Stimulated activated CD4-positive, alpha-beta T cell treated with anti-CD3 and anti-CD28 coated beads, Interleukin-2, amount 100 ng/mL, for 4 hours (primary cell): ENCODE results near the gene TAF4.
A peak's percentile ranks its signal among the peaks of the same experiment; 100 is the strongest.

Experiments
- DNase-seq: peaks from one replicate; pipeline ENCODE4 v3.0.0-alpha.2; 2020; ENCODE audit warnings: low read depth

The TAF4 gene

GRCh38 chr20:62021793-62022385 is 43.8 kb downstream of the TAF4 start:
- DNase-seq: no peak

DNA sequence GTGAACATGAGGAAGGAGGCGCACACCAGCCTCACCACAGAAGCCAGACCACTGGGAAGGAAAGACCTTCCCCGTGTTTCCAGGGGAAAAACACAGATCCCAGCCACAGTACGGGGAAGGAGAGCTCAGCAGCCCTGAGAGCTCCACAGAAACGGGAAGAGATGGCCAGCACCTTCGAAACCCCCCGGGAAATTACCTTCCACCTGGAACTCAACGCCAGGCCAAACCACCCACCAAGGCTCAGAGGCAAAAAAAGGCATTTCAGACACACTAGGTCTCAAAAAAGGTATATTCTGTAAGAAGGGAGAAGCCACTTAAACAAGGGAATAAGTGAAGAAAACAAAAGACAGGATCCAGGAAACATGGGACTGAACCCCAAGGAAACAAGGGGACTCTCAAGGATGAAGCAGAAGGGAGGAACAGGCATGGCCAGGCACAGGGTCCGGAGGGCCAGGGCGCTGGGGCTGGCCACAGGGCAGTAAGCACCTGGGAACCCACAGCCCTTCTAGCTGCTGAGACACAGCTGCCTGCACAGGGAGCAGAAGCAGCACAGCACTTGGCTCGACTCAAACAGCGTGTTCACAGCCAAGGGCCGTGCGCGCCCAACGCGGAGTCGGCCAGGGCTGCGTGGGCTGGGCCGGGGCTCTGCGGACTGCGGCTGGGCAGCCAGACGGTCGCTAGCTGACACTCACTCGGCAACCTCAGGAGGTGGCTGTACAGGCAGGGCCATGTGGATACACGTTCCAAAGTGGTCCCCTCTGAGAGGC is 44.6 kb downstream of the TAF4 start:
- DNase-seq: no peak

GRCh38 chr20:62019881-62020492 is 45.7 kb downstream of the TAF4 start:
- DNase-seq: no peak

- DNase-seq: no peak
Observed at GRCh38 chr20:62019144-62019805, 46.4 kb downstream of the TAF4 start.

DNA sequence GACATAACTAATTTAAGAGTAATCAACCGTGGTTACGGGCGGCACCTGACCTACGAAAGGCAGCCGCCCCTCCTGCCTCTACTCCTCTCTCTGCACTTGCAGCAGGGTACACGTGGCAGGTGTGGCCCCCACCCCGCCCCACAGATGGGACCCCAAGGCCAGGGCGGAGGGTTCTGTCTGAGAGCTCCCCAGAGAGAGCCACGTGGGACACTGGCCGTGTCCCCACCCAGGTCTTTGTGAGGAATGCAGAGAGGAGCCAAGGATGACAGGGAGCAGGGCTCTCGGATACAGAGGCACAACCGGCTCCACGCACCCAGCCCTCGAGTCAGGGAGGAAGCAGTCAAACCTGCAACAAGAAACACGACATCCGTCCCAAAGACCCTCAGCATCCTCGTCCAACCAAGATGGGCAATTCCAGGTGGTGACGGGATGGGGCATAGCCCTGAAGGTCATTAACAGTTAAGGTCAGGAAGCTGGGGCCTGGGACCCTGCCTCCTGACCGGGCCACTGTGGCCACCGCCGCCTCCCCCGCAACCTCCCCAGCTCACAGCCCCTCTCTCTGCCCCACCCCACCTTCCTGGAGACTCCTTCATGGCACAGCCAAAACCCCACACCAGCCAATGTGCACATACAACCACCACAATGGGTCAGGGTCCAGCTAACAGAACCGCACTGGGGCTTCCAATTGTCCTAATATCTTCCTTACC is 47.1 kb downstream of the TAF4 start:
- DNase-seq: no peak

DNA sequence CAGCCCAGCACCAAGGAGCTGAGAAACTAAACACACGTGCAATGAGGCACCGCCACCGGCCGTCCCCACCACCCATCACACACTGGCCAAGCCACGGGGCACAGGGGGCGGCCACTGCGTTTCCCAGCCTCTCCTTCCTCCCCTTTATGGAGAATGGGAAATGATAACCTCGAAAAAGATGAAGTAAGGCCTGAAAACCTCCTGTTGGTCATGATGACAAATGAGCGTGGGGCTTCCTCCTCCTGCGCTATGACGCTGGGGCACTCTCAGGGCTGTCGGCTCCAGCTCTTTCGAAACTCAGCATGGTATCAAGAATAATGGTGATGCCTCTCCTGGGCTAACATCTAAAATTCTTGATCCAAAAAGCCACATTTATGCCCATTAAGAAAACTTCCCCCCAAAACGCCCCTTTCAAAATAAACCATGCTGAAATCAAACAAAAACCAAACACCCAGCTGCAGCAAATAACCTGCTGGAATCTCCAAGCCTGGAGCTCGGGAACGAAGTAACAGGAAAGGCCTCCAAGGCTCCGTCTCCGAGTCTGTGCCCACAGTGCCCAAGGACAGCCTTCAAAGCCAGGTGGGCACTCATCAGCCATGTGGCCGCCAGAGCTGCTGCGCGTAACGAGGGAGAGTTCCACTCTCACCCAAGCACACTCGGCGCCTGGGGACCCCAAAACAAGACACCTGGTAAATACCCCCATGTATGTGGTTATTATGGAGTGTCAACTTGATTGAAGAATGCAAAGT is 50.0 kb downstream of the TAF4 start:
- no peak for DNase-seq

- no peak for DNase-seq
Observed at GRCh38 chr20:62014889-62015537, 50.7 kb downstream of the TAF4 start.

- no peak for DNase-seq
Observed at GRCh38 chr20:62014488-62014775, 51.2 kb downstream of the TAF4 start.

- DNase-seq: no peak
Observed at GRCh38 chr20:62012631-62013030, 53.0 kb downstream of the TAF4 start.

DNA sequence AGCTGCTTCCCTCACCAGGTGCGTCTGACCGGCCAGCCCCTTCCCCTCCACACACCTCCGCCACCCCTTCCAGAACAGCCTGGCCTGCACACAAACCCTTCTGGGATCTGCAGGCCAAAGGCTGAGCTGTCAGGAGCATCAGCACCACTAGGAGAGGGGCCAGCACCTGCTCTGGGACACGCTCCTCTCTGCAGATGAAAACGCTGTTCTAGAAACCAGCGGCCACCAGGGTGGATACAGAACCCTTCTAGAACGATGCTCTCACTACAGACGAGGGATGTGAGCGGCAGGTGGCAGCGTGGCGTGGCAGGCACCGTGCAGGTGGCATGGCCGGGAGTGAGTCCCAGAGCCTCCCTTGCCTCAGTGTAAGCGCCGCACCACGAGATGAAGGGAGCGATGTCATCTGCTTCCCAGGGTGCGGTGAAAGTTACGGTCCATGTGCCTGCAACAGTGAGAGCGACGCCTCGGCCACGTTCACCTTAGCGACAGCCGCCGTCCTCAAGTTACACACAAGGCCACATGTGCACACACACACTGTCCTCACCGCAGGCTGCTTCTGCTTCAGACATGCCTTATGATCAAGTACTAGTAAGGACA is 53.6 kb downstream of the TAF4 start:
- no peak for DNase-seq

DNA sequence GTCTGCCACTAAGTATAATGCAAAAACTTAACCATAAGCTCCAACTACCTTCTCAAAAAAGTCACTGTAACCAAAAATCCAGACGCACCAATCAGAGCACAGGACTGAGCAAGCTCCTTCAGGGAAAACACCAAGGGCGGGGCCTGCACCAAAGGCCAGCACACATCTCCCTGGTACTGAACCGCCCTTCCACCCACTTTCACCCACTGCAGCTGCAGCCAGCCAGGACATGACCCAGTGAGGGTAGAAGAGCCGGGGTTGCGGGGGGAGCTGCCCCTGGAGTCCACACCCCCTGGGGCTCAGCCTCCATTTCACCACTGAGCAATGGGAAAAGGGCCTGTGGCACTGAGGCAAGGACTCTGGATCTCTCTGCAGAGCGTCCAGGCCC is 54.3 kb downstream of the TAF4 start:
- no peak for DNase-seq

GRCh38 chr20:62010551-62011402 is 54.9 kb downstream of the TAF4 start:
- DNase-seq: peak; percentile 49

GRCh38 chr20:62009869-62010445 is 55.7 kb downstream of the TAF4 start:
- DNase-seq: no peak

GRCh38 chr20:62009322-62009721 is 56.4 kb downstream of the TAF4 start:
- DNase-seq: no peak

DNA sequence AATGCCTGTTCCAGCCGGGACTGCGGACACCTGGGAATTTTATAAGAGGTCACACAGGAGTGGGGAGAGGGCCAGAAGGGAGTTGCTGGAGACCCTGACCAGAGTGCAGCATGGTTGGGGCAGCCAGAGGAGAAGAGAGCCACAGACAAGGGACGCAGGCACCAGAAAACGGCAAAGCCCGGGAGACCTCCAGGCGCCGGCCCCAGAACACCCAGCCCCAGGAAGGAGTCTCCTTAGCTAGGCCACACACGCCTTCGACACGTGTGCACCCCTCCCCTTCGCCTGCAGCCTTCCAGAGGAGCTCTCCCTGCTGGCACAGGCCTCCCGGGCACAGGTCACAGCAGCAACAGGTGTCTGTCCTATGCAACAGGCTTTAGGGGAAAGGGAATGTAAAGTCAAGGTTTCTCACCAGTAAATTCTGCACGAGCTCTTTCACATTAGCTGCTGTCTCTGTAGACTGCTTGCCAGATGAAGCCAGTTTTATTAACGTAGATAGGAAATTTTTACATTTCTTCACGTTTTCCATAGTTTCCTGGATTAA is 57.0 kb downstream of the TAF4 start:
- DNase-seq: no peak

GRCh38 chr20:62007127-62007647 is 58.5 kb downstream of the TAF4 start:
- DNase-seq: no peak

GRCh38 chr20:62006482-62006881 is 59.2 kb downstream of the TAF4 start:
- DNase-seq: no peak

- no peak for DNase-seq
Observed at GRCh38 chr20:62004614-62005013, 61.1 kb downstream of the TAF4 start.
